ENCODE measurements around the gene GLP2R.
"Not testable (repeated sequence)": the region's sequence is repeated elsewhere in the genome, so short reads cannot be mapped to it uniquely, and the experiment has no call there.

The GLP2R gene, protein sequence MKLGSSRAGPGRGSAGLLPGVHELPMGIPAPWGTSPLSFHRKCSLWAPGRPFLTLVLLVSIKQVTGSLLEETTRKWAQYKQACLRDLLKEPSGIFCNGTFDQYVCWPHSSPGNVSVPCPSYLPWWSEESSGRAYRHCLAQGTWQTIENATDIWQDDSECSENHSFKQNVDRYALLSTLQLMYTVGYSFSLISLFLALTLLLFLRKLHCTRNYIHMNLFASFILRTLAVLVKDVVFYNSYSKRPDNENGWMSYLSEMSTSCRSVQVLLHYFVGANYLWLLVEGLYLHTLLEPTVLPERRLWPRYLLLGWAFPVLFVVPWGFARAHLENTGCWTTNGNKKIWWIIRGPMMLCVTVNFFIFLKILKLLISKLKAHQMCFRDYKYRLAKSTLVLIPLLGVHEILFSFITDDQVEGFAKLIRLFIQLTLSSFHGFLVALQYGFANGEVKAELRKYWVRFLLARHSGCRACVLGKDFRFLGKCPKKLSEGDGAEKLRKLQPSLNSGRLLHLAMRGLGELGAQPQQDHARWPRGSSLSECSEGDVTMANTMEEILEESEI

DNA sequence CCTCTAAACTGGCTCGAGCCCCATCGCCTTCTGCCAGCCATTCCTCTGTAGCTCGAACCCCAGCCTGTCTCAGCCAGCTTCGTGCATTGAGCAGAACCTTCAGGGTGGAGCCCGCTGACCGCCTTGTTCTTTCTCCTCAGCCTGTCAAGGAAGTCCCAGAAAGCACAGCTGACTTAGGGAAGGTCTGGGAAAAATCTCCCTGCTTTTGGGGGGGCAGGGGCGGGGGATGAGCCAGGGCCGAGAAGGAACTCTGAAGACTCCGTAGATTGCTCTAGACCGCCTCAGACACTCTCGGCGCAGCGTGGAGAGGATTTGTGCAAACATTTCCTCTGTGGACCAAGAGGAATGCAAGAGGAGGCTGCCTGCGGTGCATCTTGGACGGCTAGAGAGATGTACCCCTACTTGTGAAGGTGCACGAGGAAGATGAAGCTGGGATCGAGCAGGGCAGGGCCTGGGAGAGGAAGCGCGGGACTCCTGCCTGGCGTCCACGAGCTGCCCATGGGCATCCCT, at the start of gene GLP2R:
Gene GLP2R (plus strand): TSS at position 284 of the 510 bp plus-strand sequence. CDS start 140 bp downstream, at position 424.
- TF ChIP-seq, protein P1, sequence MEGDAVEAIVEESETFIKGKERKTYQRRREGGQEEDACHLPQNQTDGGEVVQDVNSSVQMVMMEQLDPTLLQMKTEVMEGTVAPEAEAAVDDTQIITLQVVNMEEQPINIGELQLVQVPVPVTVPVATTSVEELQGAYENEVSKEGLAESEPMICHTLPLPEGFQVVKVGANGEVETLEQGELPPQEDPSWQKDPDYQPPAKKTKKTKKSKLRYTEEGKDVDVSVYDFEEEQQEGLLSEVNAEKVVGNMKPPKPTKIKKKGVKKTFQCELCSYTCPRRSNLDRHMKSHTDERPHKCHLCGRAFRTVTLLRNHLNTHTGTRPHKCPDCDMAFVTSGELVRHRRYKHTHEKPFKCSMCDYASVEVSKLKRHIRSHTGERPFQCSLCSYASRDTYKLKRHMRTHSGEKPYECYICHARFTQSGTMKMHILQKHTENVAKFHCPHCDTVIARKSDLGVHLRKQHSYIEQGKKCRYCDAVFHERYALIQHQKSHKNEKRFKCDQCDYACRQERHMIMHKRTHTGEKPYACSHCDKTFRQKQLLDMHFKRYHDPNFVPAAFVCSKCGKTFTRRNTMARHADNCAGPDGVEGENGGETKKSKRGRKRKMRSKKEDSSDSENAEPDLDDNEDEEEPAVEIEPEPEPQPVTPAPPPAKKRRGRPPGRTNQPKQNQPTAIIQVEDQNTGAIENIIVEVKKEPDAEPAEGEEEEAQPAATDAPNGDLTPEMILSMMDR (conservative IDR thresholded peaks at IDR 0.05; ENCODE audit: low read depth, low read length): no peak

DNA sequence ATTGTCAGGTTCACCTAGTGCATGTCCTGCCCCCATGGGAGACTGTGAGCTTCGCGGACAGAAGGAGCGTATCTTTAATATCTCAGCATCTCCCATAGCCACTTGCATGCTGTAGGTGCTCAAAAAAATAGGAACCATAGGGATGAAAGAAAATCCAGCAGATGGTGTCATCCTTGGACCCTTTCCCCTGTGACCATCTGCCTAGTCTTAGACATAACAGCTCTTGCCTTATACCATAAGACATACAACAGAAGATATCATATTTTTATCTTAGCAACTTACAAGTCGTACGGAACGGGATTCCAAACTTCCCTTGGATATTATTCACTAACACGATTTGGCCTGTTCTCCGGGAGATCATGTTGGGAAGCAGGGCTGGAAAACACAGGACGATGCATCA, 48.8 kb upstream of the GLP2R start:
- H3K4me3 ChIP-seq (ENCODE audit: low read length): no peak overlapping the region
- TF ChIP-seq, protein P1 (conservative IDR thresholded peaks at IDR 0.05; ENCODE audit: low read depth, low read length): no peak
- DNase-seq (ENCODE audit: low read depth): no peak

More for the DNA sequence above, at the start of gene GLP2R:
- no peak within 1 kb of the TSS for H3K4me3 ChIP-seq (ENCODE audit: low read length)
- no peak for DNase-seq (ENCODE audit: low read depth)

DNA sequence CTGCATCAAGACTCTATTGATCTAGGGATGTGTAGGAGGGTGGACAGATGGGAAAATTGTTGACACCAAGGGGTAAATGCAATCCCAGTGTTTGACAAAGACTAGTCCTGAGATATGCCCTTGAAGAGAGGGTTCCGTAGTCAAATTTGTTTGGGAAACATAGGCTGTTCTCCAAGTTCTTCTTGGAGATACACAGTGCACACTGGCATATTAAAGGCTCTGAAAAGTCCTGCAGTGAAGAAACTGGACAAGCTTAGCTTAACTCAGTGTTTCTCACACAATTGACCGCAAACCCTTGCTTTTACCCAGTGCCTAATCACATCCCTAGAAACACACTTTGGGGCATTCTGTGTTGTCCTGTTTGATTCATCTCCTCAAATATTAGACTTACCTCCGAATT, 45.2 kb upstream of the GLP2R start:
- TF ChIP-seq, protein P1 (conservative IDR thresholded peaks at IDR 0.05; ENCODE audit: low read depth, low read length): no peak
- no peak for DNase-seq (ENCODE audit: low read depth)
- H3K4me3 ChIP-seq (ENCODE audit: low read length): no peak overlapping the region

DNA sequence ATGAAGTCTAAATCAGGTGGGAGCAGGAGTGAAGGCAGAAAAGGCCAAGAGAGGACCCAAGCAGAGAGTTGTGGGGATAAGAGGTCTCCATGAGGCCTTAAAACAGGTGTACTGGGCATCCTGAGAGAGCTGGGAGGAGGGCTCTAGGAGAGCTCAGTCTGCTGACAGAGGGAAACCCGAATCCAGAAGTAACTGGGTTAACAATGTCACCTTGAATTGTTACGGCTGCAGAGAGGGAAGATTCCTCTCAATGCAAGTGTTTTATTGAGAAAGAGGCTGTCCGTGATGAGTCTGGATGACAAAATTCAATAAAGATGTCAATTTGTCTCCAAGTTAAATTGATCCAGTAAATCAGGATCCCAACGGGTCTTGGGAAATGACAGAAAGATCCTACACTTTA, 42.7 kb upstream of the GLP2R start:
- H3K4me3 ChIP-seq (ENCODE audit: low read length): no peak overlapping the region
- no peak for DNase-seq (ENCODE audit: low read depth)
- TF ChIP-seq, protein P1 (conservative IDR thresholded peaks at IDR 0.05; ENCODE audit: low read depth, low read length): no peak

DNA sequence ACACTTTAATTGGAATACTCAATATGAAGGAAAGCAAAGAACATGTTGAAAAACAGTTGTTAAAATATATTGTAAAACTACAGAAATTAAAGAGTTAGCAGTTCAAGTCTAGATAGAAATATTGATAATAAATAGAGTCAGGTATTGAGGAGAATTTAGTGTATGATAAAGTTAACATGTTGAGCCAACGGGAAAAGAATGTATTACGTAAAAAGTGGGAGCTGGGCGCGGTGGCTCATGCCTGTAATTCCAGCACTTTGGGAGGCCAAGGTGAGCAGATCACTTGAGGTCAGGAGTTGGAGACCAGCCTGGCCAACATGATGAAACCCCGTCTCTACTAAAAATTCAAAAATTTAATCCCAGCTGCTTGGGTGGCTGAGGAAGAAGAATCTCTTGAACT, 42.3 kb upstream of the GLP2R start:
- DNase-seq (ENCODE audit: low read depth); H3K4me3 ChIP-seq (ENCODE audit: low read length): not testable (repeated sequence)

DNA sequence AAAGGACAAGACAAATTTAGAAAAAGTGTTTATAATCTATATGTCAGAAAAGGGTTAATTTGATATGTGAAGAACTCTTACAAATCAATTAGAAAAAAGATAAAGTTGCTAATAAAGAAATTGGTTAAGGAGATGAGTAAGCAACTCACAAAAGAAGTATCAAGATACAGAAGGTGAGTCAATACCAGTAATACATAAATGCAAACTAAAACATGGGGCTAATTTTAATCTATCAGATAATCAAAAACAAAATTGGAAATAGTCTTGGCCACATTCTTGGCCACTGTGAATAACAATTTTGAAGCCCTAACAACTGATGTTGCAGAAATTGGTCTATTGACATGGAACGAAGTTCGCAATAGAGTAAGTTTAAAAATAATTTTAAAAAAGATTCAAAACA, 41.2 kb upstream of the GLP2R start:
- no peak for DNase-seq (ENCODE audit: low read depth)
- TF ChIP-seq, protein P1 (conservative IDR thresholded peaks at IDR 0.05; ENCODE audit: low read depth, low read length): no peak

DNA sequence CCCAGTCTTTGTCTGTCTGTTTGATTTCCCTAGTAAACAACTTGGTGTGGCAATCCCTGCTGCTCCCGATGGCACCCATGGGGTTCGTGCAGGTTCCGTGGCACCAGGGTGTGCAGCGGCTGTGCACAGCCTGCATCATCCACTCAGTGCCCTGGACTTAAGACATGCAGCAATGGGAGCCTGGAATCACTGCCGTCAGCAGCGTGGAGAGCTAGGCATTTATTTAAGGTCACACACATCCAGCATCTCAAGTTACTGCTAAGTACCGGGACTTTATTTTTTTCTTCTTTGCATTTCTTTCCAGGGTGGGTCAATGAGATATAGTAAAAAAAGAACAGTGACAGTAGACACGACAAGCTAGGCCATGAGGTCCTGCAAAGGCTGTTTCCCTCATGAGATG, 37.1 kb upstream of the GLP2R start:
- DNase-seq (ENCODE audit: low read depth): no peak
- TF ChIP-seq, protein P1 (conservative IDR thresholded peaks at IDR 0.05; ENCODE audit: low read depth, low read length): no peak
- no peak overlapping the region for H3K4me3 ChIP-seq (ENCODE audit: low read length)

More for the DNA sequence above, 41.2 kb upstream of the GLP2R start:
- no peak overlapping the region for H3K4me3 ChIP-seq (ENCODE audit: low read length)
